ENCODE data around the gene DOCK2.
"Not testable (repeated sequence)": the region's sequence is repeated elsewhere in the genome, so short reads cannot be mapped to it uniquely, and the experiment has no call there.

The DOCK2 gene

GRCh38 chr5:169641253-169641652 lies 4.2 kb downstream of the DOCK2 start:
- DNase-seq: peak; percentile 48

DNA sequence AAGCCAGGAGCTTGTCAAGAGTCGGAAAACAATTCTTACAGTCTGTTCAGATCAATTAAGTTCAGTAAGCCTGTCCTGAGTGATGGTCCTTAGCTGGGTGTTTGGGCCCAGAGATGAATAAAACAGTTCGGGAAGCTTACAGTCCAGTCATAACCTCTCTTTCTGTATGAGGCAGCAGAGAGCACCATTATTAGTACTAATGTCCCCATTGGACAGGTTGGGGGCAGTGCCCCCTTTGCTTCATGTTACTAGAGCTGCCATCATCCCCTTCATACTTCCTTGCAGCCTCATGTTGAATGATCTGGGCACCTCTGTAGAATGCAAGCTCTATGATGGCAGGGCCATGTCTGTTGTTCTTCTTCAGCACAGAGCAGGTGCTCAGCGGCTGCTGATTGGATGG lies 9.8 kb downstream of the DOCK2 start:
- DNase-seq: no peak

DNA sequence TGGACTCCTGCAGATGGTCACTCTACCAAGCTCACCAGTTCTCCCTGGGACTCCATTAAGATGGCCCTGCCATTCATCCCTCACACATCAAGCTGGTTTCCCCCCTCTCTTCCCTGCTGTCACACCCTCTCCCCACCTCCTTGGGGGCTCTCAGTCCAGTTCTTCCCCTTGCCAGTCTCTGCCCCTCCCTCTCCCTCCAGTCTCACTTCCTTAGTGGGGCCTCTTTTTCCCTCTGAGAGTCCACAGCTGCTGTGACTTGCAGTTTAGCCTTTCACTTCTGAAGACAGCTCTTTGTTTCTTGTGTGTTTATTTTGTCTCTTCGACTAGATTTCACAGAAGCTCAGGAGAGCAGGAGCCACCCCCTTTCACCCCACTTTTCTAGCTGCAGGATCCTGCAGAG lies 10.5 kb downstream of the DOCK2 start:
- no peak for DNase-seq

DNA sequence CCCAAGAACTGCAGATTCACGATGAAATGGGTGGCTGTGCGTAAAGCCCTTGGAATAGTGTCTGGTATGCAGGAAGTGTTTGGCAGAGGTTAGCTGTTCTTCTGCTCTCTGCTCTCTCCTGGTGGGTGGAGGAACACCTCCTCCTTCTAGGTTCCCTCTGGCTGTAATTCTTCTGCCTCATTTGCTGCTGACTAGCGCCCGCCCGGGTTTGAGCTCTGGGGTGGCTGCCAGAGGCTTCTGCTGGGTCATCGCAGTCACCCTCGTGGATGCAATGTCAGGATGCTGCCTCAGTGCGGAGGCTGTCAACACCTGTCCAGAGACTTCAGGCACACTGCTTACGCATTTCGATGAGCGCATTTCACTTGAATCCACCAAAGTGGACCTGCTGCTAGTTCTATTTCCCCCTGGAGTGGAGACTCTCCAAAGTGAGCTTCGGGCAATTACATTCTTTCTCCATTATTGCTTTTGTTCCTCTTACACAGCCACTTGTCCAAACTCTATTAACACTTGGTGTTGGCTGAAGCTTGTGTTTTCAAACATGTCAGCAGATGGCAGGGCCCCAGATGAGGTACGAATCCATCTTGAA lies 11.7 kb downstream of the DOCK2 start:
- no peak for DNase-seq

GRCh38 chr5:169649486-169649885 lies 12.4 kb downstream of the DOCK2 start:
- DNase-seq: no peak

GRCh38 chr5:169650701-169651331 lies 13.7 kb downstream of the DOCK2 start:
- DNase-seq: peak; percentile 79

GRCh38 chr5:169651526-169651925 lies 14.5 kb downstream of the DOCK2 start:
- no peak for DNase-seq

GRCh38 chr5:169652057-169652456 lies 15.0 kb downstream of the DOCK2 start:
- no peak for DNase-seq

GRCh38 chr5:169653091-169653490 lies 16.0 kb downstream of the DOCK2 start:
- no peak for DNase-seq

GRCh38 chr5:169655353-169655752 lies 18.3 kb downstream of the DOCK2 start:
- no peak for DNase-seq

DNA sequence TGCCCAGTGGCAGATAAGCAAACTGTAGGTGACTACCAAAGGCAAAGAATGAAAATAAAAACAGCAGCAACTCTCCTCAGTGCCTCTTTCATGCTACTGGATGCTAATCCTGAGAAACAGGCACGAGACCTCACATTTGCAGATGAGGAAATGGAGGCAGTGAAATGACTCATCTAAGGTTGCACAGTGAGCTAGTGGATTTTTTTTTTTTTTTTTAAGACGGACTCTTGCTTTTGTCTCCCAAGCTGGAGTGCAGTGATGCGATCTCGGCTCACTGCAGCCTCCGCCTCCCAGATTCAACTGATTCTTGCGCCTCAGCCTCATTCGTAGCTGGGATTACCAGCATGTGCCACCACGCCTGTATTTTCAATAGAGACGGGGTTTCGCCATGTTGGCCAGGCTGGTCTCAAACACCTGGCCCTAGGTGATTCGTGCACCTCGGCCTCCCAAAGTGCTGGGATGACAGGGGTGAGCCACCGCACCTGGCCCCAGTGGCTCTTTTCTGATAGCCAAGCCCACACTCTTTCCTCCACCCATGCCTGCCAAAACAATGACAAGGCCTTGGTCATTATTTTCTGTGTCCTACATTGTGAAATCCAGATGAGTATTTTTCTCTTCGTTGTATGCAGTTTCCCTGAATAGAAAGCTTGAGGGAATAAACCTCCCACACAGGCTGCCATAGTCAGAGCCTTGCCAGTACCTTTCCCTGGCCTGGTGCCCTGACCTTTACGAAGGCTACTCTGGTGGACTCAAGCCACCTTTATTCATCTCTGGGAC lies 19.2 kb downstream of the DOCK2 start:
- DNase-seq: no peak

GRCh38 chr5:169657127-169657526 lies 20.1 kb downstream of the DOCK2 start:
- DNase-seq: no peak

GRCh38 chr5:169662451-169662850 lies 25.4 kb downstream of the DOCK2 start:
- DNase-seq: not testable (repeated sequence)

DNA sequence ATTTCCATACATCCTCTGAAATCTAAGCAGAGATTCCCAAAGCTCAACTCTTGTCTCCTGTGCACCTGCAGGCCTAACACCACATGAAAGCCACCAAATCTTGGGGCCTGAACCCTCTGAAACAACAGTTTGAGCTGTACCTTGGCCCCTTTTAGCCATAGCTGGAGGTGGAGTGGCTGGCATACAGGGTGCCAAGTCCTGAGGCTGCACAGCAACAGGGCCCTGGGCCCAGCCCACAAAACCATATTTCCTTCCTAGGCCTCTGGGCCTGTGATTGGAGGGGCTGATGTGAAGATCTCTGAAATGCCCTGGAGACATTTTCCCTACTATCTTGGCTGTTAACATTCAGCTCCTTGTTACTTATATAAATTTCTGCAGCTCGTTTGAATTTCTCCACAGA lies 26.5 kb downstream of the DOCK2 start:
- DNase-seq: no peak

DNA sequence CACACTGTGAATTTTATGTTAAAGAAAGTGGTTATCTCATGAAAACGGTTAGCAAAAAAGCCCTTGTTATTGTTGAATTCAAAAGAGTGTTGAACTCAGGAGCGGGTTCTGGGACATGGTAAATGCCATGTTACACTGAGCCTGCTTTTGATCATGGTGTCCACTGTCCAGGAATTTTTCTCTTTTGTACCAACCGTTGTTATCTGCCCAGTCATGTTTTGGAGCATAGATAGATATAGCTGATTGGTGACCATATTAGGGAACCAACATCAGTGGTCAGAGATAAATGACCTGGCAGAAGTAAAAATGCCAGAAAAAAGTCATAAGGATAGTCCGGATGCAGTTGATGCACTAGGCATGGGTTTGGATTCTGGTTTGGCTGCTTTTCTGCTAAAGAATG lies 29.3 kb downstream of the DOCK2 start:
- no peak for DNase-seq

DNA sequence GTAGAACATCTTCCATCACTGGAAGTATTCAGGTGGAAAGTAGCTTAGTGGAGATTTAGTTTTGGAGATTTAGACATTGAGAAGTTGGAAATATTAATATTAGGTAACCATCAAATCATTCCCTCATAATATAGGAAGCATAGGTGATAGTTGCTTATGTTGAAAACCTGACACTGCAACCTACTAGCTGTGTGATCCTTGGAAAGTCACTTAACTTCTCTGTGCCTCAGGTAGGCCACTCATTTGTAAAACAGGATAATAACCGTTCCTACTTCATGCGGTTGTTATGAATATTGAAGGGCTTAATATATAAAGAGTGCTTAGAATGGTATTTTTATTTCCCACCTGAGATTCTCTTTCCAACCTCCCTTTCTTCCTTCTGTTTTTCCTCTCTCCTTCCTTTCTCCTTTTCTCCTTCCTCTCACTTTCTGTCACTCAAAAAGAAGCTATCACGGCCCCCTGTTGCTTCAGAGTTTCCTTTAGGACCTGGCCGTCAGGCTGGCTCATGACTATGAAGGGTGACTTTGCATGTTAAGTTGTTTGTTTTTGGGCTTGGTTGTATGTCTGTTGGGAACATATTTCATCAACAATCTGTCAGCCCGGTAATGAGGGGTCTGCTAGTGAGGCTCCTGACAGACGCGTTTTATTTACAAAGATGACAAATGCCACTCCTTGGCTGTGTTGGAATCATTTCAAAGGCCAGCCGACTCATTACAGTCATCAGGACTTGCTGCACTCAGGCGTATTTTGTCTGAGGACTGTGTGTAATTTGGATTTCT lies 31.0 kb downstream of the DOCK2 start:
- DNase-seq: peak; percentile 47

GRCh38 chr5:169668732-169669131 lies 31.7 kb downstream of the DOCK2 start:
- DNase-seq: peak; percentile 78

DNA sequence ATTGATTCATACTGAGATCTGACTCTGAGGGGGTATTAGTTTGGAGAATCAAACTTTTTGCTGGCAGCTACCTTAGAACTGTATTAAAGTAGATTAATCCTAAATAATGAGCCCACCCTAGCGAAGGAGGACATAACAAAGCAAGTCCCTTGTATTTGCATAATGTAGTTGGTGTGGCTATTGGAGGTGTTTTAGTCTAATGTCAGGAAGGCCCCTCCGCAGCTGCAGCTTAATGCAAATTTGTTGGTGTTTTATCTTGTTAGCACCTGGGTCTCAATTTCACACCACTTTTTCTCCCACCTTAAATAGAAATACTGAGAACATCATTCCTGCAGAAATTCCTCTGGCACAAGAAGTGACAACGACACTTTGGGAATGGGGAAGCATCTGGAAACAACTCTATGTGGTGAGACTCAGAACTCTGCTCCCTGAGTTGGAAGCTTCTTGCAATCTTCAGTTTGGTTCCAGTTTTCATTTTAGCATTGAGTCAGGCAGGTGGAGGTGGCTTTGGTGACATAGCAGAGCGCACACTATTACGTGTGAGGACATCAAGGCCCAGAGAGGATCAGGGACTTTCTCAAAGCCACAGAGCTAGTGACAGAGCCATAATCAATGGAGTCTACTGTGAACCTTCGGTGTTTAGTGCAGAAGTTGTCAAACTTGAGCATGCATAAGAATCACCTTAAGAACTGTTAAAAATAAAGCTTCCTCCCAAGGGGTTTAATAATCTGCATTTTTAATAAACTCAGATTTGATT lies 33.9 kb downstream of the DOCK2 start:
- no peak for DNase-seq

DNA sequence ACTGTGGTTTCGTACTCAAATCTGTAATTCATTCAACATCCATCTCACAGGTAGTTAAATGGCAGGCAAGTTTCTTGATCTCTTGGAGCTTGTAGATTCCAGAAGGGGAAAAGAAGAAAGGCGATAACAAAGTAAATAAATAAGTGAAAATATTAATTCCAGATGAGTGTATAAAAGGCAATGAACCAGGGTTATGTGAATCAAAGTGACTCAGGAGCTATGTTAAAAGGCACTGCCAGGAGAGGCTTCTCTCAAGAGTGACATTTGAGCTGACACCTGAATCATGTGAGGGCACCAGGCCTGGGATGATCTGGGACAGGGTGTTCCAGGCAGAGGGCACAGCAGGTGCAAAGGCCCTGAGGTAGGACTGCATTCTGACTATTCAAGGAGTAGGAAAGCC lies 45.0 kb downstream of the DOCK2 start:
- no peak for DNase-seq

DNA sequence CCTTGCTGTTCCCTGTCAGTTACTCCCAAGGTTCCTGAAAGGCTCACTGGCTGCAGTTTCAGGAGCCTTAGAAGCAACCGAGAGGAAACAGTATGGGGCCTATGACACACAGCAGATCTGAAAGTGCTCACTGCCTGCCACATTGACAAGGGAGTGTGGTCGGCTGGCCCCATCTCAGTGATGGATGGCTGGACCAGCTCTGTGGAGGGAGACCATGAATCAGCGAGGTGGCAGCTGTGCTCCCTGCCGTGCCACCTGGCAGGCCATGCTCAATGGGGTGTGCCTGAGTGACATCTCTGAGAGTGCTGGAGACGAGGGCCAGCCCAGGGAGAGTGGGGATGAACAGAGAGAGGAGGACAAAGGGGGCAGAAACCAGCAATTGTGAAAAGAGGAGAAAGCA lies 49.1 kb downstream of the DOCK2 start:
- no peak for DNase-seq

DNA sequence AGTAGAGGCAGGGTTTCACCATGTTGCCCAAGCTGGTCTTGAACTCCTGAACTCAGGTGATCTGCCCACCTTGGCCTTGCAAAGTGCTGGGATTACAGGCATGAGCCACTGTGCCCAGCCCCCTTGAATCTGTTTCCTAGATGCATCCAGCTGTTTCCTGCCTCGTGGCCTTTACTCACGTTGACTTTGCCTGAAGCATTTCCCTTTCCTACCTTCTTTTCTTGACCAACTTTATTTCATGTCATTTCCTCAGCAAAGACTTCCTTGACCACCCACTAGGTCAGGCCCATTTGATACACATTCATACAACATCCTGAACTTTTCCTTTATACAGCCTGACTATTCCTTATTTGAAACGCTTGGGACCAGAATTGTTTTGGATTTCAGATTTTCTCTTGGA lies 51.0 kb downstream of the DOCK2 start:
- DNase-seq: no peak

GRCh38 chr5:169691471-169691870 lies 54.4 kb downstream of the DOCK2 start:
- no peak for DNase-seq
